Activated T-cell treated with anti-CD3 and anti-CD28 coated beads, Interleukin-2, amount 50 U/mL, for 24 hours (primary cell): Measurements from ENCODE around the gene TTC38.
"Not testable (repeated sequence)": the region's sequence is repeated elsewhere in the genome, so short reads cannot be mapped to it uniquely, and the experiment has no call there.

Experiments
- DNase-seq: peaks from one replicate; pipeline ENCODE4 v3.0.0-alpha.2; 2020
- H3K27ac Mint-ChIP-seq: 2 replicates; pipeline ENCODE4 v1.8.0; 2020; ENCODE audit warnings: mild to moderate bottlenecking, mixed read lengths
- H3K27me3 Mint-ChIP-seq: 2 replicates; pipeline ENCODE4 v1.8.0; 2020; ENCODE audit warnings: mixed read lengths
- H3K36me3 Mint-ChIP-seq: 2 replicates; pipeline ENCODE4 v1.8.0; 2020; ENCODE audit warnings: low read depth, mixed read lengths
- H3K4me1 Mint-ChIP-seq: 2 replicates; pipeline ENCODE4 v1.8.0; 2020; ENCODE audit warnings: low read depth, mixed read lengths
- H3K4me3 Mint-ChIP-seq: 2 replicates; pipeline ENCODE4 v1.8.0; 2020; ENCODE audit warnings: mild to moderate bottlenecking, moderate library complexity, mixed read lengths
- H3K9me3 Mint-ChIP-seq: 2 replicates; pipeline ENCODE4 v1.8.0; 2020; ENCODE audit warnings: mixed read lengths

The TTC38 gene

GRCh38 chr22:46312848-46313247 lies 45.0 kb downstream of the TTC38 start:
- not testable (repeated sequence) for H3K9me3 Mint-ChIP-seq, H3K27me3 Mint-ChIP-seq, H3K27ac Mint-ChIP-seq, DNase-seq, H3K4me1 Mint-ChIP-seq, H3K4me3 Mint-ChIP-seq
- H3K36me3 Mint-ChIP-seq, result peaks cover 58% of the 10 kb centered on the region

- H3K27me3 Mint-ChIP-seq, result no peaks in the 10 kb centered on the region
- H3K4me1 Mint-ChIP-seq, result peaks cover 2% of the 10 kb centered on the region
- H3K27ac Mint-ChIP-seq, result no peak overlapping the region
- no peak for DNase-seq
- H3K9me3 Mint-ChIP-seq, result no peaks in the 10 kb centered on the region
- peaks cover 59% of the 10 kb centered on the region for H3K36me3 Mint-ChIP-seq
- no peak overlapping the region for H3K4me3 Mint-ChIP-seq
Measured at GRCh38 chr22:46315976-46316375, 48.2 kb downstream of the TTC38 start.

- no peaks in the 10 kb centered on the region for H3K27me3 Mint-ChIP-seq
- H3K36me3 Mint-ChIP-seq, result peaks cover 66% of the 10 kb centered on the region
- DNase-seq, result no peak
- H3K9me3 Mint-ChIP-seq, result no peaks in the 10 kb centered on the region
- H3K4me1 Mint-ChIP-seq, result no peaks in the 10 kb centered on the region
- no peak overlapping the region for H3K4me3 Mint-ChIP-seq
- H3K27ac Mint-ChIP-seq, result no peak overlapping the region
Measured at GRCh38 chr22:46317646-46318045, 49.8 kb downstream of the TTC38 start.

- no peaks in the 10 kb centered on the region for H3K27me3 Mint-ChIP-seq
- no peaks in the 10 kb centered on the region for H3K4me1 Mint-ChIP-seq
- H3K36me3 Mint-ChIP-seq, result peaks cover 72% of the 10 kb centered on the region
- DNase-seq, result no peak
- no peak overlapping the region for H3K4me3 Mint-ChIP-seq
- no peaks in the 10 kb centered on the region for H3K9me3 Mint-ChIP-seq
- no peak overlapping the region for H3K27ac Mint-ChIP-seq
Measured at GRCh38 chr22:46318576-46318975, 50.8 kb downstream of the TTC38 start.

DNA sequence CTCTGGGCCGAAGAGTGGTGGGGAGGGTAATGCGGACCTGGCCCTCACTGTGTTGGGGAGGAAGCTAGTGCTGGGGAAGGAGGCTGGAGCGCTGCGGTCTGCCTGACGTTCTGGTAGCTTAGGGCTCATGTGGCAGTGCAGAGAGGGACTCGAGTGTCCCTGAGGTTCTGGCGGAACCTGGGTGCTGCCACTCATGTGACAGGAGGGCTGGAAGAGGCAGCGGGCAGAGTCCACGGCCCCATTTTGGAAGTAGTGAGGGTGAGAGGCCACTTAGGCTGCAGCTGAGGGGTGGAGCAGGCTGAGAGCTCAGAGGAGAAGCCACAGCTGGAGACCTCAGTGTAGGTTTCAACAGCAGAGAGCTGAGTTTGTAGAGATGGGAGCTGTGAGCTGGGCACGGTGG lies 51.5 kb downstream of the TTC38 start:
- H3K36me3 Mint-ChIP-seq, result peaks cover 72% of the 10 kb centered on the region
- no peaks in the 10 kb centered on the region for H3K9me3 Mint-ChIP-seq
- no peak overlapping the region for H3K27ac Mint-ChIP-seq
- no peak for DNase-seq
- no peak overlapping the region for H3K4me3 Mint-ChIP-seq
- no peaks in the 10 kb centered on the region for H3K4me1 Mint-ChIP-seq
- no peaks in the 10 kb centered on the region for H3K27me3 Mint-ChIP-seq

DNA sequence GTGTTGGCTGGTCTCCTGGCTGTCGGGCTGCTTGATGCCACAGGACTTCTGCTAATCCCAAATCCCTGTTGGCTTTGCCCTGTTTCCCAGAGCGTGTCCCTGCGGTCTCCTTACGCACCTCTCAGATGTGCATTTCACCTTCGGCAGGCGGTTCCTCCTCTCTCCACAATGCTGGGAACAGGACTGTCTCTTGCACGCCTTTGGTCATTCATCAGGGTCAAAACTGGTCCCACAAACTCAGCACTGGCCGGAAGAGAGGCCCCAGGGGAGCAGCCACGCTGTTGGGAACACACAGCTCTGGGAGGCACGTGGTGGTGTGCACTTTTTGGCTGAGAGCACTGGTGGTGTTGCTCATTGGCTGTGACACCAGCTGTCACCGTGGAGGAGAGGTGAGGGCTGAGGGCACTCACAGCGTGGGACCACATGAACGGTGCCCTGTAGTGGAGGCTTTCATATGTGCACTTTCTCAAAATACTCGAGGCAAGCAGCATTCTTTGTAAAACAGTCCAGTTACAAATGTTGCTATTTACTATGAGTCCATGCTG lies 52.4 kb downstream of the TTC38 start:
- Mint-ChIP-seq H3K36me3 (peaks cover 77% of the 10 kb centered on the region), H3K27ac (no peak overlapping the region), H3K4me1 (no peaks in the 10 kb centered on the region), H3K4me3 (no peak overlapping the region), H3K27me3 (no peaks in the 10 kb centered on the region), H3K9me3 (no peaks in the 10 kb centered on the region)
- no peak for DNase-seq

GRCh38 chr22:46320716-46321386 lies 53.0 kb downstream of the TTC38 start:
- Mint-ChIP-seq H3K4me1 (no peaks in the 10 kb centered on the region), H3K4me3 (no peak overlapping the region), H3K27ac (no peak overlapping the region), H3K9me3 (no peaks in the 10 kb centered on the region), H3K36me3 (peaks cover 73% of the 10 kb centered on the region), H3K27me3 (no peaks in the 10 kb centered on the region)
- no peak for DNase-seq

- Mint-ChIP-seq H3K9me3 (no peaks in the 10 kb centered on the region), H3K27me3 (no peaks in the 10 kb centered on the region), H3K4me3 (no peak overlapping the region), H3K4me1 (no peaks in the 10 kb centered on the region), H3K36me3 (peaks cover 71% of the 10 kb centered on the region), H3K27ac (no peak overlapping the region)
- no peak for DNase-seq
Measured at GRCh38 chr22:46322711-46323110, 54.9 kb downstream of the TTC38 start.

DNA sequence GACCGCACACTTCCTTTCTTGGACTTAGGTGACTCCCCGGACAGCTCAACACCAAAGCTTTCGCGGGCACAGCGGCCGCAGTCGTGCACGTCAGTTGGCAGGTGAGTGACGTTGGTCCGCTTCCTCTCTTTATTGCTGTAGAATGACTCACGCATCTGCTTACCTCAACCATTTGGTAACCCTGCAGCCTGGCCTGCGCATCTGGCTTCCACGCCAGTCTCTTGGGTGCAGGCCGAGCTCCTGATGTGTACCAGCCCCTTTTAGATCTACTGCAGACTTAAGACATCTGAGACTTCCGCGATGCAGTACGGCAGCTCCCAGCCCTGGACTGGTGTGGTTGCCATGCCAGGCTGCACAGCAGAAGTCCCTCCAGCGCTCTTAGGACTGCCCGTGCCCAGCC lies 55.4 kb downstream of the TTC38 start:
- Mint-ChIP-seq H3K36me3 (peaks cover 71% of the 10 kb centered on the region), H3K27ac (no peak overlapping the region), H3K4me1 (no peaks in the 10 kb centered on the region), H3K27me3 (no peaks in the 10 kb centered on the region), H3K4me3 (no peak overlapping the region), H3K9me3 (no peaks in the 10 kb centered on the region)
- no peak for DNase-seq

DNA sequence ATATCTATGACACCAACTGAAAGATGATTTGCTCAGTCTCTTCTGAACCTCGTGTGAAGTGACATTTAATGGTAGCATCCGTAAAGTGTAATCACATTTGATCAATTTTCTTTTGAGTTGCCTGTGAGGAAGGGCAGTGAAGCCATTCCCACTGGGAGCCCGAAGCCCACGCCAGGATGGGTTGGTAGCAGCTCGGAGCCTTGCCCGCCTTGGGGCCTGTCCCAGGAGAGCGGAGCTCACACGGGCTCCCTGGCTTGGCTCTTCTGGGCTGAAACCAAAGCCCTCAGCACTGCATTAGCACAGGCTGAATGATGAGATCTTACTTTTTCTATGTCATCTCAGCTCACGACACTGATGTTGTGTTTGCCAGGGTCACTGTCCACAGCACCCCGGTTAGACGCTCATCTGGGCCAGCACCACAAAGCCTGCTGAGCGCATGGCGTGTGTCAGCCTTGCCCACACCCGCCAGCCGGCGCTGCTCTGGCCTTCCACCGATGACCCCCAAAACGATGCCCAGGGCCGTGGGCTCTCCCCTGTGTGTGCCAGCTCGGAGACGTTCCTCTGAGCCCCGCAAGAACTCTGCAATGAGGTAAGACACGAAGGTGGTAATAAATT lies 58.4 kb downstream of the TTC38 start:
- no peaks in the 10 kb centered on the region for H3K4me1 Mint-ChIP-seq
- peaks cover 70% of the 10 kb centered on the region for H3K36me3 Mint-ChIP-seq

GRCh38 chr22:46327691-46328465 lies 60.1 kb downstream of the TTC38 start:
- Mint-ChIP-seq H3K36me3 (peaks cover 73% of the 10 kb centered on the region), H3K9me3 (no peaks in the 10 kb centered on the region), H3K27me3 (no peaks in the 10 kb centered on the region), H3K27ac (no peak overlapping the region), H3K4me1 (no peaks in the 10 kb centered on the region), H3K4me3 (no peak overlapping the region)
- DNase-seq, result no peak

More for the DNA sequence above, 58.4 kb downstream of the TTC38 start:
- Mint-ChIP-seq H3K27ac (no peak overlapping the region), H3K9me3 (no peaks in the 10 kb centered on the region), H3K4me3 (no peak overlapping the region), H3K27me3 (no peaks in the 10 kb centered on the region)
- DNase-seq, result no peak

DNA sequence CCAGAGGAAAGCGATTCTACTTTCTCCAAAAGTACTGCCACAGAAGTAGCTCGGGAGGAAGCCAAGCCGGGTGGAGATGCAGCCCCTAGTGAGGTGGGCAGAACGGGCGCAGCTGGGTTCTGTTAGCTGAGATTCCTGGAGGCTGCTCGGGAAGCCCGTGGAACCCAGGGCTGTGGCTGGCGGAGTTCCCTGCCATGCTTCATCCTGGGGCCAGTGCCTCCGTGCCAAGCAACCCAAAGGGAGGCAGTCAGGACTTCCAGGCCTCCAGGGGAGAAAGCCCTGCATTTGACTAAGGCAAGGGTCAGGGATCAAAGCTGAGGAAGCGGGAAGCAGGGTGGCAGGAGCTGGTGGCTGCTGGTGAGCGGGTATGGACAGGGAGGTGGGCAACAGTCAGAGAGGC lies 61.0 kb downstream of the TTC38 start:
- Mint-ChIP-seq H3K27ac (no peak overlapping the region), H3K36me3 (peaks cover 77% of the 10 kb centered on the region), H3K9me3 (no peaks in the 10 kb centered on the region)

GRCh38 chr22:46329616-46330015 lies 61.8 kb downstream of the TTC38 start:
- H3K9me3 Mint-ChIP-seq, result no peaks in the 10 kb centered on the region
- no peak overlapping the region for H3K4me3 Mint-ChIP-seq
- peaks cover 4% of the 10 kb centered on the region for H3K4me1 Mint-ChIP-seq
- H3K27ac Mint-ChIP-seq, result no peak overlapping the region
- H3K36me3 Mint-ChIP-seq, result peaks cover 68% of the 10 kb centered on the region
- H3K27me3 Mint-ChIP-seq, result no peaks in the 10 kb centered on the region
- no peak for DNase-seq

More for the DNA sequence above, 61.0 kb downstream of the TTC38 start:
- Mint-ChIP-seq H3K27me3 (no peaks in the 10 kb centered on the region), H3K4me3 (no peak overlapping the region), H3K4me1 (no peaks in the 10 kb centered on the region)
- no peak for DNase-seq

DNA sequence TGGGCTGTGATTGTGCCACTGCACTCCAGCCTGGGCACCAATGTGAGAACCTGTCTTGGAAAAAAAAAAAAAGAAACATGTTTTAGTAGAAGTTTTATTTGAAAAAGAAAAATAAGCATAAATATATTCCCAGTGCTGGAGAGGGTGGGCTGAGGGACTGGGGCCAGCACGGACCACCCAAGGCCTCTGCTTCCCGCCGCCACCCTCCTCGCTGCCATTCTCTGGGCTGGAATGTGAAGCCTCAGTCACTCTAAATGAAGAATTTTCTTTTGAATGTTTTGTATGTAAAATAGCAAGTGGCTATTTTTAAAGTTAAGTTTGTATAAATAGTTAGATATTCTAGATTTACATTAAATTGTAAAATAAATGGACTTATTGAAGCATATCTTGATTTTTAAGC lies 62.6 kb downstream of the TTC38 start:
- no peak overlapping the region for H3K27ac Mint-ChIP-seq
- no peaks in the 10 kb centered on the region for H3K27me3 Mint-ChIP-seq
- H3K4me3 Mint-ChIP-seq, result no peak overlapping the region
- no peak for DNase-seq
- H3K9me3 Mint-ChIP-seq, result no peaks in the 10 kb centered on the region
- H3K4me1 Mint-ChIP-seq, result peaks cover 10% of the 10 kb centered on the region
- H3K36me3 Mint-ChIP-seq, result peaks cover 67% of the 10 kb centered on the region

DNA sequence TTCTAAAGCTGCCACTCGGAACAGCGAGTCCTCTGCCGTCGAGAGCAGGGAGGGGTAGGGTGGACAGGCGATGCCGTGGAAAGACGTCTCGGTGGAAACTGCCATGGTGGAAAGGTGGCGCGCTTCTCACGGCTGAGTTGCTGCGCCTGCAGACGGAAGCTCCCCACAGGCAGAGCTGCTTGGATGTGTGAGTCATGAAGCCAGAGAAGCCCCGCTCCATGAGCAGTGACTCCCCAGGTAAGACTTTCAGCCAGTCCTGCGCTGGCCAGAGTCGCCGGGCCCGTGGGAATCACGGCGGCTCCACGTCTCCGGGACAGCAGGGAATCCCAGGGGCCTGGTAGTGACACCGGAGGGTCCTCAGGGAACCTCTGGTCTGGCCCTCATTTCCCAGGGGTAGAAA lies 63.7 kb downstream of the TTC38 start:
- Mint-ChIP-seq H3K9me3 (no peaks in the 10 kb centered on the region), H3K4me3 (no peak overlapping the region), H3K36me3 (peaks cover 64% of the 10 kb centered on the region), H3K4me1 (peaks cover 11% of the 10 kb centered on the region), H3K27ac (no peak overlapping the region), H3K27me3 (no peaks in the 10 kb centered on the region)
- no peak for DNase-seq
